ENCODE data around the gene ROBO4. TPM values are rescaled to one million over a fixed set of nuclear protein-coding genes. Genes with fewer than 3 reads are reported as not detected.

The ROBO4 gene
- total RNA-seq, 1 donor from 2014 or later, result not detected

DNA sequence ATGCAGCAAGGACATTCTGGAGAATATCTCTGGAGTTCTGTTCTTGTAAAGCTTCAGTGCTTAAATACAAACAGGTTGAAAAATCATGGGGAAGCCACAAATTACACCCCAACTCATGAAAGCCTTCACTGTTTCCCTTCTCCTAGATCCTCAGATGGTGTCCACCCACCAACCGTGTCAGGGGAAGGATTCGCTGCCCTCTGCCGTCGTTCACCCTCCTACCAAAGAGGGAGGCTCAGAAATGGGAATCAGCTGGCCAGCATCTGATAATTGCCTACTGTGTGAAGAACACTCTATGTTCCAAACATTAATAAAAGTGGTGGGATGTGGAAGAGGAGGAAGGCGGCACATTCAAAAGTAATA is 45.6 kb upstream of the ROBO4 start:
- TF ChIP-seq, protein P1, sequence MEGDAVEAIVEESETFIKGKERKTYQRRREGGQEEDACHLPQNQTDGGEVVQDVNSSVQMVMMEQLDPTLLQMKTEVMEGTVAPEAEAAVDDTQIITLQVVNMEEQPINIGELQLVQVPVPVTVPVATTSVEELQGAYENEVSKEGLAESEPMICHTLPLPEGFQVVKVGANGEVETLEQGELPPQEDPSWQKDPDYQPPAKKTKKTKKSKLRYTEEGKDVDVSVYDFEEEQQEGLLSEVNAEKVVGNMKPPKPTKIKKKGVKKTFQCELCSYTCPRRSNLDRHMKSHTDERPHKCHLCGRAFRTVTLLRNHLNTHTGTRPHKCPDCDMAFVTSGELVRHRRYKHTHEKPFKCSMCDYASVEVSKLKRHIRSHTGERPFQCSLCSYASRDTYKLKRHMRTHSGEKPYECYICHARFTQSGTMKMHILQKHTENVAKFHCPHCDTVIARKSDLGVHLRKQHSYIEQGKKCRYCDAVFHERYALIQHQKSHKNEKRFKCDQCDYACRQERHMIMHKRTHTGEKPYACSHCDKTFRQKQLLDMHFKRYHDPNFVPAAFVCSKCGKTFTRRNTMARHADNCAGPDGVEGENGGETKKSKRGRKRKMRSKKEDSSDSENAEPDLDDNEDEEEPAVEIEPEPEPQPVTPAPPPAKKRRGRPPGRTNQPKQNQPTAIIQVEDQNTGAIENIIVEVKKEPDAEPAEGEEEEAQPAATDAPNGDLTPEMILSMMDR (IDR thresholded peaks at IDR 0.05), result no peak
- DNase-seq, result no peak
- ChIA-PET CTCF (no interaction called here), POLR2A (no interaction called here)
- no peak overlapping the region for H3K27ac Mint-ChIP-seq
- intact Hi-C loops (cut with micrococcal nuclease), result no loop called here
- H3K4me1 Mint-ChIP-seq, result no peaks in the 10 kb centered on the region
- no peak for ATAC-seq (ENCODE audit: low read depth)
- peaks cover 26% of the 10 kb centered on the region for H3K27me3 Mint-ChIP-seq
- H3K36me3 Mint-ChIP-seq (ENCODE audit: low read depth), result no peaks in the 10 kb centered on the region
- peaks cover 3% of the 10 kb centered on the region for H3K9me3 Mint-ChIP-seq
- H3K4me3 Mint-ChIP-seq, result no peak overlapping the region

DNA sequence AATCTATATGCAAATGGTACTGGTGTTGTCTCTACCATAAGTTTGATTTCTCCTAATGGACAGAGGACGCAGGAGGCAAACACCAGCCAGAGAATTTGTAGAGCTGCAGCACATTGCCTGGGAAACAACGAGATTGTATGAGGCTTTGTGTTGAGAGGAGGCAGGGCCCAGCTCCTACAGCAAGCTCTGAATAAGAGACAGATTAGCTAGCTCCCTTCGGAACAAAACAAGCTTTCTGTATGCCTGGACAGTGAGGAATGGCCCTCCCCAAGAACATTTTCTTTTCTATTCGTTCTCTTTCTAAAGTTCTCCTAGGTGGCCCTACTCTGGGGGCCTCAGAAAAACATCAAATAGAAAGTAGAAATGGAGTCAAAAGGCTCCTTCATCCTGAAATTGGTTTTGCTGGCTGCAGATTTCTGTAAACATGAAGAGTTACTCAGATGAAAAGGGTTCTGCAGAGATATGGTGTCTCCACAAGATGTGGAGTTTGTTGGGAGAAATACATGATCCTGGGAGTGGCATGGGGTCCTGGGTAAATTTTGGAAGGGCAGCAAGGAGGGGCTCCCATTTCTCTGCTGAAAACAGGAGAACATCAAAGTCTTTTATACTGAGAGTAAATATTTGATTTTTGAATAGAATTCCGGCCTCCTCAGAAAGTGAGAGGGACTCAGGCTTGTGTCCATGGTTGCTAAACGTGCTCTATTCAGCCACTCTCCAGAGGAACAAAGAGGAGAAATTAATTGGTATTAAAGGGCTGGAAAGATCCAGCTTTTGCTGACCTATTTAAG is 45.0 kb upstream of the ROBO4 start:
- POLR2A ChIA-PET, result no interaction called here
- Mint-ChIP-seq H3K27me3 (peaks cover 25% of the 10 kb centered on the region), H3K4me1 (no peaks in the 10 kb centered on the region), H3K4me3 (no peak overlapping the region), H3K9me3 (no peaks in the 10 kb centered on the region), H3K27ac (no peak overlapping the region), H3K36me3 (ENCODE audit: low read depth) (no peaks in the 10 kb centered on the region)
- TF ChIP-seq, protein P1 (IDR thresholded peaks at IDR 0.05), result no peak
- ATAC-seq (ENCODE audit: low read depth) (no peak), DNase-seq (no peak)
- CTCF ChIA-PET, result no interaction called here
- intact Hi-C loops (cut with micrococcal nuclease), result no loop called here

GRCh38 chr11:124941703-124942102 is 44.0 kb upstream of the ROBO4 start:
- ATAC-seq (ENCODE audit: low read depth) (no peak), DNase-seq (no peak)
- no peak overlapping the region for H3K27ac Mint-ChIP-seq
- TF ChIP-seq, protein P1 (IDR thresholded peaks at IDR 0.05), result no peak
- H3K4me3 Mint-ChIP-seq, result no peak overlapping the region
- peaks cover 25% of the 10 kb centered on the region for H3K27me3 Mint-ChIP-seq
- no peaks in the 10 kb centered on the region for H3K4me1 Mint-ChIP-seq
- ChIA-PET CTCF (no interaction called here), POLR2A (interaction anchor here (0.7 kb wide), 1 partner anchor 14 kb away, joined by 3 read pairs; no protein-coding TSS in a partner anchor)
- no peaks in the 10 kb centered on the region for H3K36me3 Mint-ChIP-seq (ENCODE audit: low read depth)
- no peaks in the 10 kb centered on the region for H3K9me3 Mint-ChIP-seq
- intact Hi-C loops (cut with micrococcal nuclease), result no loop called here

GRCh38 chr11:124938970-124939369 is 41.3 kb upstream of the ROBO4 start:
- CTCF ChIA-PET, result no interaction called here
- TF ChIP-seq, protein P1 (IDR thresholded peaks at IDR 0.05), result no peak
- ATAC-seq (ENCODE audit: low read depth), result no peak

DNA sequence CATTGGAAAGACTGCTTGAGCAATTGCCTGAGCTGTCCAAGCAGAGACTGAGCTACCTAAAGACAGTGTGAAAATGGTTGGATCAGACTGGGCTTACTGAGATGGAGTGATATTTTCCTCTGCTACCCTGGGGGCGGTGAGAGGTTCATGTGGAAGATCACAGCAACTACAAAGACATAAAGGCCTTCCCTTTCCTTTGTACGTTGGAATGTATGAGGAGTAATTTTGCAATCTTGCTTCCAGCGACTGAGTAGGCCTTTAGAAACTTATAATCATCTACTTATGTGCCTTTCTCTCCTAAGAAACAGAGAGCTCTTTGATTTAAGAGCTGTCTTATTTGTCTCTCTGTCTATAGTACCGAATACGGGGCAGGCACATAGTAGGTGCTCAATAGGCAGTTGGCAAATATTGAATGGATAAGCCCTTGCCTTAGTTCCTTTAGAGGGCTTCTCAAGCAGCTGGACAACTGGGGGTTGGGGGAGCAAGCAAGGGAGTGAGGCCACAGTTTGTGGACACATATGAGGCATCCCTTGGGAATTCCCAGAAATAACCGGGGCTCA is 40.6 kb upstream of the ROBO4 start:
- H3K9me3 Mint-ChIP-seq, result no peaks in the 10 kb centered on the region
- peaks cover 23% of the 10 kb centered on the region for H3K27me3 Mint-ChIP-seq
- H3K4me3 Mint-ChIP-seq, result no peak overlapping the region
- H3K36me3 Mint-ChIP-seq (ENCODE audit: low read depth), result no peaks in the 10 kb centered on the region
- DNase-seq (no peak), ATAC-seq (ENCODE audit: low read depth) (no peak)
- no peaks in the 10 kb centered on the region for H3K4me1 Mint-ChIP-seq
- CTCF ChIA-PET, result no interaction called here
- POLR2A ChIA-PET, result no interaction called here
- intact Hi-C loops (cut with micrococcal nuclease), result no loop called here
- H3K27ac Mint-ChIP-seq, result no peak overlapping the region
- TF ChIP-seq, protein P1 (IDR thresholded peaks at IDR 0.05), result no peak

More at GRCh38 chr11:124938970-124939369, 41.3 kb upstream of the ROBO4 start:
- Mint-ChIP-seq H3K27ac (no peak overlapping the region), H3K27me3 (peaks cover 23% of the 10 kb centered on the region), H3K4me1 (no peaks in the 10 kb centered on the region), H3K4me3 (no peak overlapping the region), H3K36me3 (ENCODE audit: low read depth) (no peaks in the 10 kb centered on the region), H3K9me3 (no peaks in the 10 kb centered on the region)
- intact Hi-C loops (cut with micrococcal nuclease), result no loop called here
- DNase-seq, result no peak
- POLR2A ChIA-PET, result no interaction called here

Data from activated B cell treated with CpG ODN at 0.5 μM for 24 hours (primary cell).